GM21528 (cell line): Measurements from ENCODE around the gene SKI.

Experiments
- ATAC-seq: cut with Tn5 transposase; IDR thresholded peaks from one replicate; pipeline ENCODE4 v1.9.1; 2021; ENCODE audit warnings: mild to moderate bottlenecking, moderate library complexity; ENCODE audit not compliant: unreplicated experiment, low FRiP score

Gene SKI

DNA sequence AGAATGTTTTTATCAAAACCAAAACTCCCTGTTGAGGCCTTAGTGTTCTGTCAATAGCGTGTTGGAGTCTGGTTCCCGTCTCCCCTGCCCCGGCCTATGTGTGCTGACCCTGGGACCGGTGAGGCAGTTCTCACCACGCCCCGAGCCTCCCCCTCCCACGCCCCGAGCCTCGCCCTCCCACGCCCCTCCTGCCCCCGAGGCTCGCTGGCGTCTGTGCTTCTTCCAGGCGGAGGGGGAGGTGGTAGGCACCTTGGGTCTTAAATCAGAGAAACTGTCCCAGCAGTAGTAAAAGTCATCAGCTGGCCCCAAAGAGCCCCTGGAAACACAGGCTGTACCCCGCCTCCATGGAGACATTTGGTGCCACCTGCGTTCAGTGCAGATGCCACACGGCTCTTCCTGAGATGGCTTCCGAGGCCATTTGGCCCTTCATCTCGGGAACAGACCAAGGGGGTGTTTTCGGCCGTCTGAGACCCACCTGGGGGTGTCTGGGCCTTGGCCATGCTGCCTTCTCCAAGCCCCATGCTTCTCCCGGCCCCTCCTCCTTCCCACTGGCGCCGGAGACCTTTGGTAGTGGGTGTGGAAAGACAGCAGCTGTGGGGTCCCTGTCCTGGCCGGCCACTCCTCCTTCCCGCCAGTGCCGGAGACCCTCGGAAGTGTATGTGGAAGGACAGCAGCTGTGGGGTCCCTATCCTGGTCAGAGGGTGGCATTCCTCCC lies 44.7 kb downstream of the SKI start:
- ATAC-seq, result no peak

DNA sequence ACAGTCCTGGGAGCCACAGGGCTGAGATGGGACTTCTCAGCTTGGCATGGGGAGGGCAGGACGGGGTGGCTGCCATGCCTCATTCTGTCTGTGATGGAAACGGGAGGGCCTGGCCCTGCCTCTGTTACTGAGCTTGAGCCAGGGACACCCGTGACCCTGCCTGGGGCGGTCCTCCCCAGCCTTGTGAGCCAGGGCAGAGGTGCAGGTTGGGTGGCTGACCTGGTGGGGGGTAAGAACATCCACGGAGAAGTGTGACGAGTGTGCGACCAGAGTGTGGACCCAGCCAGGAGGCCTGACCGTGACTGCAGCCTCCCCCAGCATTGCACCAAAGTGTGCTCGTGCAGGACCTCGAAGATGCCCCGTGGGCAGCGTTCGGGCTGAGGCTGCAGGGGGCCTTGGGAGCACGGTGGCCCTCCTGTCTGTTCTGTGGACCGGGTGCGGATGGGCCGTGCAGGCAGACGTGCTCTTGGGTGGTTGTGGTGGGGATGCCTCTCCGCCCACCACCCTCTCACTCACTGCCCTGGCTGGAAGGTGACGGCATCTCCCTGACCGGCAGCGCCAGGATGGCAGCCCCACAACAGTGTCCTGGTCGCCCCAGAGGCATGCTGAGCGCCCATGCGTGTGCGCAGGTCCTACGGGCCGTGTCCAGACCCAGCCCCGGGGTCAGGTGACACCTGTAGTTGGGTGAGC lies 45.4 kb downstream of the SKI start:
- ATAC-seq, result no peak

DNA sequence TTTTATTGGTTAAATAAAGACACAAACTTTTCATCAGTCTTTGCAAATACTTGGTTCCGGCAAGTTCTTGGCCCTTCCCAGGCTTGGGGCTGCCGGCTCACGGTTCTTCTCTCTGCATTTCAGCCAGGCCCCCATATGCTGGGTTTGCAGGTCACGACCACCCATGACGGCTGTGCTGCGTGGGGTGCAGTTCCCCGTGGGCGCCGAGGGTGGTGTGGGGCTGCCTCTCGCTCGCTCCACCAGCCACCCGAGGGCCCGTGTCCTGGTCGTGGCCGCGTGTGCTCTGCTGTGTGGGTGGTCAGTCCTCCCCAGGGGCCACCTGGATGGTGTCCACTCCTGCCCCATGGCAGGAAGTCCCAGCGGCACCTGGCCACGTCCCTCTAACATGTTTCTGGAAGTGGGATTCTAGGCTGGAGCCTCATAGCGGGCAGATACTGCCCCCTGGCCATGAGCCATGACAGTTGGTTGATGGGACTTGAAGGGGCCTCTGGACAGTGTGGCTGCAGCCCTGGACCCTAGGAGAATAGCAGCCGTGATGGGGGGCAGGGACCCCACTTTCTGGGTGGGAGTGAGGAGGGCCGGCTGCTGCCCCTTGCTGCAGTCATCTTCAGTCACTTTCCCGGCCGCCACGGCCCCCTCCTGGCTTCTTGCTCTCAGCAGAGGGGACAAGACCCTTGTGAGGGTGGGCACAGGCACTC lies 46.3 kb downstream of the SKI start:
- no peak for ATAC-seq

- ATAC-seq, result no peak
Observed at GRCh38 chr1:2274929-2275475, 46.9 kb downstream of the SKI start.

DNA sequence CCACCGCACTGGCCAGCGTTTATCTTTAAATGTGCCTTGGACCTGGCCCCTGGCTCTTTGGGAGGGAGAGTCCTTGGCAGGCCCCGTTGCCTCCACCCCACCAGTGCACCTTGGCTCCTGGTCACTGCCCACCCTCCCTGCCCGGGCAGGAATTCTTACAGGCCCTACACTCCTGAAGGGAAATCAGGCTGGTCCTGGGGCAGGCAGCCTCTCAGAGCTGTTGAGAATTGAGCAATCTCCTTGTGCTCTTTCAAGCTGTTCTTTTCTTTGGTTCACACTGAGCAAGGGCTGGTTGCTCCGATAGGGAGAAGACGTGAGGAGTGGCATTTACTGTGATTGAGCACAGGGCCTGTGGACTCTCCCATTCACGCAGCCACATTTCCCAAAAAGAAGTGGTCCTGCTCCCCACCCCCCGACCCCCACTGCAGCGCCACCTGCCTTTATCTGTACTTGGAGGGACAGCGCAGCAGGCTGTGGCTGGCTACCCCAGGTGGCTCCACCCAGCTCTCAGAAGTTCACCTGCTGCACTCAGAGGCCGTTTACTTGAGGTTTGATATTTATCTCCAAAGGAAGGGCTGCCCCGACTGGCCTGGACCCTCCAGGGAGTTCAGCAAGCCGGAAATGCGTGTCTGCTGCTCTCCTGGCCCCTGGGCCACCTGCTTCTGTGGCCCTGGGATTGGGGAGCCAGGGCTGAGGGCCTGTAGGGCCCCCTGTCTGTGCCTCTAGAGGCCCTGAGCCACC lies 47.8 kb downstream of the SKI start:
- ATAC-seq, result no peak

DNA sequence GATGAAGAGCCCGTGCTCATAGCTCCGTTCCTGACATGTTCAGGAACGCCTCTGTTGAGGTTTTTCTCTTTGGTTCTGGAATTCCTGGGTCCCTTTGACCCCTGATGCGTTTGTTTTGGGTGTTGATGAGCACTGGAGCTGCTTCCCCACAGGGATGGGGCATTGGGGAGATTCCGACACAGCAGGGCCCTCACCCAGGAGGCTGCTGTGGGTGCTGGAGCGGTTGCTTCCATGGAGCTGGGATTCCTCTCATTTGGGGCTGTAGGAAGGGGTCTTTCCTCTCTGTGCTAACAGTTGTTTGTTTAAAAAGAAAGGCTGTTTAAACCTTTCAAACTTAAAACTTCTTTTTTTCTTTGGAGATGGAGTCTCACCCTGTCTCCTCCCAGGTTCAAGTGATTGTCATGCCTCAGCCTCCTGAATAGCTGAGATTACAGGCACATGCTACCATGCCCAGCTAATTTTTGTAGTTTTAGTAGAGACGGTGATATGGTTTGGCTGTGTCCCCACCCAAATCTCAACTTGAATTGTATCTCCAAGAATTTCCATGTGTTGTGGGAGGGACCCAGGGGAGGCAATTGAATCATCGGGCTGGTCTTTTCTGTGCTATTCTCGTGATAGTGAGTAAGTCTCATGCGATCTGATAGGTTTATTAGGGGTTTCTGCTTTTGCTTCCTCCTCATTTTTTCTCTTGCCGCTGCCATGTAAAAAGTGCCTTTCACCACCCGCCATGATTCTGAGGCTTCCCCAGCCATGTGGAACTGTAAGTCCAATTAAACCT lies 48.9 kb downstream of the SKI start:
- no peak for ATAC-seq

DNA sequence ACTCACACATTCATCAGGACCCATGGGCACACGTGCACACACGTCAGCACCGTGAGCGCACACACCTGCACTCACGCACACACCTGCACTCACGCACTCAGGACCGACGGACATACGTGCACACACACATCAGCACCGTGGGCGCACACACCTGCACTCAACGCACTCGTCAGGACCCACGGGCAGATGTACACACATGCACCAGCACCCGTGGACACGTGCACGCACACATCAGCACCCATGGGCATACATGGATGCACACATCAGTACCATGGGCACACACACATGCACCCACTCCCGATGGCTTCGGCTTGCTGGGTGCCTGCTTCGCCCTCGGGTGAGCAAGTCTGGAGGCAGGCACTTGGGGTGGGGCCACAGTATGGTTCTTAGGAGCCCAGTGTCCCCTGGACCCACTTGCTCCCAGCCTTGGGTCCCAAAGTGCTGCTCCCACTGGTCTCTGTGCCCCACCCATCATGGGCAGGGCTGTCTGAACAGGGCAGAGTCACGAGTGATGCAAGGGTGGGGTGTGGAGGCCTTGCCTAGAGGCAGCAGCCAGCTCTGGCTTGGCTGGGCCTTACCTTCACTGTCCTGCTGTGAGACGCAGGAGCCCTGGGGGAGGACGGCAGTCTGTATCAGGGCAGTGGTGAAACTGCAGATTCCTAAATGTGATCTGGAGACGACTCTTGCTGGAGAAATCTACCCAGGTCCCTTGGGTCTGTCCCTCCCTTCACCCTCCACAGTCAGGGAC lies 49.8 kb downstream of the SKI start:
- ATAC-seq, result no peak

GRCh38 chr1:2278591-2279209 lies 50.6 kb downstream of the SKI start:
- ATAC-seq, result no peak

DNA sequence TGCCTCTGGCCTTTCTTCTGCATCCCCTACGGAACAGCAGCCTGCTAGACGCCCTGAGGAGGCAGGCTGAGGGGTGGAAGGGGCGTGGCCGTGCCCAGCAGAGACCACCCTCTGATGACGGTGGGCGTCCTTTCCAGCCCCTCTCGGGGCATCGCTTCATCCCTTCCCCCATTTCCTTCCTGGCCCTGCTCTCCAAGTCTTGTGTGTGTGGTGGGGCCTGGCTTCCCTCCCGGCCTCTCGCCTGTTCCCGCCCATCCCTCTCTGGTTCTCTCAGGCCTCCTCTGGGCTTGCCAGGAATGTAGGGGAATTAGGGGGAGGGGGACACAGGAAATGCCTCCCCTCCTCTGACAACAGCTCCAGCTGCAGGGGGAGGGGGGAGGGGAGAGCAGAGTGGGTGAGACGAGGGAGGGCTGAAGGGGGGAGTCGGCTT lies 51.1 kb downstream of the SKI start:
- ATAC-seq, result no peak

DNA sequence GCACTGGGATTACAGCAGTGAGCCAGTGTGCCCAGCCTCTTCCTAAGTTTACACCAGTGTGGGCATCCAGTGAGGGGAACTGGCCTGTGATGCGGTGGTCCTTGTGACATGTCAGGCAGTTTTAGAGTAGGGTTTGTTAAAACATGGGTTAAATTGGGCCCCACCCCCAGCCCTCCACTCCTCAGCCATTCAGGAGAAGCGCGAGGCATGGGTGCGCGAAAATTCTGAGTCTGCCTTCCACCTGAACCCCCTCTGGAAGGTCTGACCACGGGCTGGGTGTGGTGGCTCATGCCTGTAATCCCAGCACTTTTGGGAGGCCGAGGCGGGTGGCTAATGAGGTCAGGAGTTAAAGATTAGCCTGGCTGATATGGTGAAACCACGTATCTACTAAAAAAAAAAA lies 51.7 kb downstream of the SKI start:
- no peak for ATAC-seq

DNA sequence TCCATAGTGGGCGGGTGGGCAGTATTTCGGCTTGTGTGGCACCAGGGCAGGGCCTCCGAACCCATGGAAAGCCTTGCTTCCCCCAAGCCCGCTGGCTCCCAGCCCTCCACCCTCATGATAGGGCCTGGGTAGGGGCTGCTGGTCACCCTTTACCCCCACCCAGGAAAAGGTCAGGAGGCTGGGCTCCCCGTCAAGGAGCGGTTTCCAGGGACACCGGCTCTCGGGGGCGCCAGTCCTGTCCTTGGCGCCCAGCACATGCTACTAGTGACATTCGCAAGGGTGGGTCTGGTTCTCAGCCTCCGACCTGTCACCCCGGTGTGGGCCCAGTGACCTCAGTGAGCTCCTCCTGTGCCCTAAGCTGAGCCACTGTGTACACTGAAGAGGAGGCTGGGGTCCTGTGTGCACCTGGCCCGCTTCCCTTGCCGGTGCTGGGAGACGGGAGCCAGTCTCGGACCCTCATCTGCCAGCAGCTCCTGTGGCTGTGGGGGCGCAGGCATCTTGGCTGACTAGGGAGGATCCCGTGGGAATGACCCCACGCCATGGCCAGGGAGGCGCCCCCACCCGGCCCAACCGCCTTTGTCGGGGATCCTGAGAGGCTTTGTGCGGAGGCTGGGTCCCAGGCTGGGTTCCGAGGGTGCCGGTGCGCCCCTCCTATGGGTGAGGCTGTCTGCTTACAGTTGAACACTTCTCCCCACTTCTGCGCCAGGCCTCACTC lies 54.6 kb downstream of the SKI start:
- ATAC-seq, result no peak

DNA sequence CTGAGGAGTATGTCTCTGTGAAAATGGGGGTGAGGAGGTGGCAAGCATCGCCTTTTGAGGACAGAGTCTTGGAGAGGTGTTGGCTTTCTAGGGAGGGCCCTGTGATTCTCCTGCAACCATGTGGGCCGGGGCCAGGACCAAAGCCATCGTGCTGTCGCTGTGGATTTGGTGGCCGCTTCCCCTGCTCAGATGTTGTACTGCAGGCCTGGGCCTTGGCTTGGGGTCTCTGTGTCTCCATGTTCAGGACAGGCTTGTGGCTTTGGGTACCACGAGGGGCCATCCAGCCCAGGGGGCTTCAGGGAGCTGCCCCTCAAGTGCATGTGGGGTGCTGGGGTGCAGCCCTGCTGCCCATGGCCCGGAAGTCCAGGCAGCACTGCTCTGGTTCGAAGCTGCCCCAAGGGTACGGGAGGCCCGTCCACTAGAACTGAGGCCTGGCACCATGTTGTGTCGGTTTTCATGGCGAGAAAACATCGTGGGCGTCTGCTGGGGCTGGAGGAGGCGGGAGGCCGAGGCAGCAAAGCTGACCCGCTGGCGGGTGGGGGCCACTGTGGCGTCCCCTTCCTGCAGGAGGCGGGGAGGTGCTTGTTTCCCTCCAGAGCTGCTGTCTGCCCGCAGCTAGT lies 55.4 kb downstream of the SKI start:
- ATAC-seq, result no peak

DNA sequence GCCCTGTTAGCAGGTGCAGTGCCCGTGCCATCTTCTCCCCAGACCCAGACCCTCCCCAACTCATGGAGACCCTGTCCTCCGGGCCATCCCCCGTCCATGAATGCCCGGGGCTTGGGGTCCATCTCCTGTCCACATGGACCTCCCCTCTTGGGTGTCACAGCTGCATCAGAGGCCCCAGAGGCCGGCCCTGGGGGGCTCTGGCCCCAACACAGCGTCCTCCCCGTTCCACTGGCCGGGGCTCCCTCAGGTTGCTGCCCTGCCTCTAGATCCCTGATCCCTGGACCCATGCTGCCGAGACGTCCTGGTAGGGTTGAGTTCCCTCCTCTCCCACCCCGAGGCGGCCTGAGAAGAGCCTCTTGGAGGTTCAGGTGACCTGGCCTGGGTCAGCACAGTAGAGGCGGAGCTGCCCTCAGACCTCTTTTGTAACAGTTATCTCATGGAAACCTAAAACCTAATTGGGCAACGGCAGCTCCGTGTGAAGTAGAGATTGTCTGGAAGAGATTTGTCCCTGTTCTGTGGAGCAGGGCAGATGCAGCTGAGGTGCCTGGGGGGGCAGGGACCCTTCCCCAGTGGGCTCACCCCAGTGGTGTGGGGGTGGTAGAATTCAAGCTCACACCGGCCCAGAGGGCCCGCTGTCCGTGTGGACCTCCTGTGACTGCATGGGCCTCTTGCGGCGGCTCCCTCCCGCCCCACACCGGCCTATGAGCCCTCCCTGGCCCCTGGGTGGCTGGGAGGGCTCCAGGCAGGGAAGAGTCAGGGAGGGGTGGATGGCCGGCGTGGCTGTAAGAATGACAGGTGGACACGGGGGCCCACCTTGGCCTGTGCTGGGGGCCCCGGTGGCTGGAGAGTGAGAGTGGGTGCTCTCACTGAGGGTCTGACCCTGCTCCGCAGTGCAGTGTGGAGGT lies 56.1 kb downstream of the SKI start:
- ATAC-seq, result no peak

DNA sequence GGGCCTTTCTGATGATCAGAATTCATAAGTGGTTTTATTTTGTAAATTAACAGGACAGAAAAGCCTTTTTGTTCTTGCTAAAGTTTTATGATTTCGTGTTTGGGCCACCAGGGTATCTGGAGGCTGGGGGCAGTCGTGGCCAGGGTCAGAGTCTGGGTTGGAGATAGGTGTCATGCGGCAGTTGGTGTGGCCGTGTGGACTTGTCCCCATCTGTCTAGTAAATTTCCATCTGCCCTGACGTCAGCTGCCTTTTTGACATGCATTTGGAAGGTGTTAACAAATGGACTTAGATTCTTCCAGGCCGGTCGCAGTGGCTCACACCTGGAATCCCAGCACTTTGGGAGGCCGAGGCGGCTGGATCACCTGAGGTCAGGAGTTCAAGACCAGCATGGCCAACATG lies 56.8 kb downstream of the SKI start:
- no peak for ATAC-seq

- no peak for ATAC-seq
Observed at GRCh38 chr1:2286923-2287322, 58.8 kb downstream of the SKI start.

DNA sequence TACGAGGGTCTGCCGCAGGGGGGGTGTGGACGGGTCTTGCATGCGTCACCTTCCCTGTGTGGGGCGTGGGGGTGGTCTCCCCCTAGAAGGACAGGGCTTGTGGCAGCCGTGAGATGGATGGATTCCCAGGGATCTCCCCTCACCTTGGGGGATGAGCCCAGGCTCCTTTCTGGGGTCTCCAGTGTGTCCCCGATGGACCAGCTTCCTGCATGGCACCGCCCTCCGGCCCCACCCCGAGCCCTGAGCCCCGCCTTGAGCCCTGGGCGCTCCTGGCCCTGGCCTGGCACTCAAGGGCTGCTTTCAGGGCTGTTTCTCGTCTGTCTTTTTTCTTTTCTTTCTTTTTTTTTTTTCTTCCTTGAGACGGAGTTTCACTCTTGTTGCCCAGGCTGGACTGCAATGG lies 59.5 kb downstream of the SKI start:
- ATAC-seq, result no peak

- no peak for ATAC-seq
Observed at GRCh38 chr1:2288311-2288710, 60.2 kb downstream of the SKI start.
